GM21423 (cell line): ENCODE measurements around the gene DET1.
"Not testable (repeated sequence)": the region's sequence is repeated elsewhere in the genome, so short reads cannot be mapped to it uniquely, and the experiment has no call there.

Source experiments
- ATAC-seq: cut with Tn5 transposase; IDR thresholded peaks from one replicate; pipeline ENCODE4 v1.9.1; 2021; ENCODE audit warnings: mild to moderate bottlenecking, moderate library complexity; ENCODE audit not compliant: unreplicated experiment

Gene DET1

DNA sequence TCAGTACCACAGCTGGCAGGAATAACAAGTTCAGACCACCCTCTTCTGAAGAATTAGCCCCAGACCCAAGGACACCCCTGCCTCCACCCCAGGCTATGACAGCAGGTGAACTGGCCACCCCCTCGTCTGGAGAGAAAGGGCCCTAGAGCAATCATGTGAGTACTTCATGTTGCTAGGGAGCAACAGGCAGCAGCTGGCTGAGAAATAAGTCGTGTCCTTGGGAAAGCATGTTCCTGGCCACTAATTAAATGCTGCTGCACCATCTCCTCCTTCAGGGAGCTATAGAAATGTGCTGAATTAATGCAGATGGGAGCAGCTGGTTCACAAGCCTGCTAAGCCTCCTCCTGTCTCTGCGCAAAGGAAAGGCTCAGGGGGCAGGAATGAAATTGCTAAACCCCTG is 47.5 kb downstream of the DET1 start:
- ATAC-seq, result no peak

- ATAC-seq, result no peak
These were observed 49.2 kb downstream of the DET1 start for GRCh38 chr15:88497109-88497765.

DNA sequence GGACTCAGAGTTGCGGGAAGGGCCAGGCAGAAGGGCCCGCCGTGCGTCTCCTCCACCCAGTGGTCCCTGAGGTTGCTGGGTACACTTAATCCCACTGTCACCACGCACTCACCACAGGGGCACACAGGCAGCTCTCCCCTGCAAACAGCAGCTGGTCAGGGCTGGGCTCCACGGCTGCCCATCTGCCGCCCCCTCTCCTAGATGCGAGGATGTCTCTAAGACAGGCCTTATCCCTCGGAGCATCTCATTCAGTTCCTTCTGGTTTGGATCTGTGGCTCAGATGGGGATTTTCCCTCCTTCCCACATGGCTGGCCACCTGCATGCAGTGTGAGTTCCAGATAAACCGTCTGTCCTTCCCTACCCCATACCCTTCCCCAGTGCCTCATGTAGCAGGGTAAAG is 52.6 kb downstream of the DET1 start:
- no peak for ATAC-seq

GRCh38 chr15:88491158-88491557 is 55.3 kb downstream of the DET1 start:
- no peak for ATAC-seq

DNA sequence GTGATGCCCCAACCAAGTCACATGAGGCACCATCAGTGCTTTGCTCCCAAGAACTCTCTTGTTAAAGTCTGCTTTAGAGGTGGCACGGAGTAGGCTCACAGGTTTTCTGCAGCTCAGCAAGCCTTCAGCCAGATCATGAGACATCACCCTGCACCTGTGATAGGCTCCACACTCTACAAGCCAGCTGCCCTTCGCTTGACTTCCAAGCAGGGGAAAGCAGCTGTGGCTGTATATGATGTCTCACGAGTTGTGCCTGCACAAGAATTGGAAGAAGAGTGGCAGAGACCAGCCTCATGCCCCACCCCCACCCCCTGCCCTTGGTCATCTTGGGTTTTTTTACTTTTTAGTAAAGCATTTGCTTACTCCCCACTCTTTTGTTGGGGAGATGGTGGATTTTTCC is 56.4 kb downstream of the DET1 start:
- no peak for ATAC-seq

- no peak for ATAC-seq
These were observed 57.2 kb downstream of the DET1 start for GRCh38 chr15:88489321-88489720.

DNA sequence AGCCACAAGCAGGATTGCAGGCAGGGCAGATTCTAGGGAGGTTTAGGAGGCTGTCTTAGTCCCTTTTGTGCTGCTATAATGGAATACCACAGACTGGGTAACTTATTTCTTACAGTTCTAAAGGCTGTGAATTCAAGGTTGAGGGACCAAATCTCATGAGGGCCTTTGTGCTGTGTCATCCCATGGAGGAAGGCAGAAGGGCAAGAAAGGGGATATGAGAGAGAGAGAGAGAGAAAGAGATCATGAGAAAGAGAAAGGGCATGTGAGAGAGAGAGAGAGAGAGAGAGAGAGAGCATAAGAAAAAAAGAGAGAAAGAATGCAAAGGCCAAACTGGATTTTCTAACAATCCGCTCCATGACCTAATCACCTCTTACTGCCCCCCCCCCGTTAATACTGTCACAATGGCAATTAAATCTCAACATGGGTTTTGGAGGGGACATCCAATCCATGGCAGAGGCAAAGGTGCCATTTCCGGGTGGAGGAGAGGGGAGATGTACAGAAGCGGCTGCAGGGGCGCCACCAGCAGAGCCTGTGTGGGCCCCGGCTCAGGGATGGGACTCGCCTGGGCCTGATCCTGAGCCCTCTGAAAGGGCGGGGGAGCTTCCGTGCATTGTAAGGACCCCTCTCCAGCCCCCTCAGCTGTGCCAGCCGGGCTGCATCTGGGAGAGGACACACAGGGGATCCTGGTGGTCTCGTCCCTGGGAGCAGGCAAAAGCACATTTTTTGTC is 58.5 kb downstream of the DET1 start:
- ATAC-seq, result no peak

GRCh38 chr15:88487178-88487795 is 59.2 kb downstream of the DET1 start:
- no peak for ATAC-seq

DNA sequence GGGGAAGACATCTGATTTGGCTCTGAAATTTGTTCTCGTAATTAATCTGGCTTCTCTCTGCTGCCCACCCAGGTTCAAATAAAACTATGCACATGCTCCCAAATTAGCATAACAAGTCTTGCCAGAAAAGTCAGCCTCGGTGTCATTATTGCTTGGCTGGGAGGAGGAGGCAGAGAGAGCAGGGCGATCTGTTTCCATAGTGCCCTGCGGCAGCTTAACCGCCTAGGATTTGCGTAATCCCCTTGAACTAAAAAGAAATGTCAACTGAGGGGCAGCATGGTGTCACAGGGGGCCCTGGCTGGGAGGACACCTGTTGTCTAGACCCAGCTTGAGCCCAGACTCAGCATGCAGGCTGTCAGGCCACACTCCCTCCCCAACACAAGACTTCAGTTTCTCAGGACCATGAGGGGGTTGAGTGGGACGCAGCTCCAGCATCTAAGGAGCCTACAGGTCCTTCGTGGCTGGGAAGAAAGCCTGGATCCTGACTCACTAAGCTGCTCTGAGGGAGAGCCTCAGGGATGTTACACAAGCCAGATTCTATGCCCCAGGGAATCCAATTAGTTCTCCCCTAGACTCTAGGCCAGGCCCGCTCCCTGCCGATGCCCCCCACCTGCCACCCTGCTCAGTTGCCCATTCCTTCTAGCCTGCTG is 61.7 kb downstream of the DET1 start:
- no peak for ATAC-seq

DNA sequence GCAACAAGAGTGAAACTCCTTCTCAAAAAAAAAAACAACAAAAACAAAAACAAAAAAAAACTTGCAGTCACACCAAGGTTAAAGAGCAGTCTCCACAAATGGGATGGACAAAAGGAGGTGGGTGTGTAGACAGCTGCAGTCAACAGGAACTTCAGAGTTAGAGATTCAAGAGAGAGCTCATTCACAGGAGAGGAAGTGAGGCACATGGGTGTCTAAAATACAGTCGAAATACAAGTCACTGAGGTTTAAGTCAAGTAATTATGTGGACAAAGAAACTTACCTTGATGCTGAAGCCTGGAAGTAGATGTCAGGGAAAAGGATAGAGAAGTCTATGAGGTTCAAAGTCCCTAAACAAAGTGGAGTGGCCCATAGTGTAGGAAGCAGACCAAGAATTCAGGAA is 64.2 kb downstream of the DET1 start:
- no peak for ATAC-seq

DNA sequence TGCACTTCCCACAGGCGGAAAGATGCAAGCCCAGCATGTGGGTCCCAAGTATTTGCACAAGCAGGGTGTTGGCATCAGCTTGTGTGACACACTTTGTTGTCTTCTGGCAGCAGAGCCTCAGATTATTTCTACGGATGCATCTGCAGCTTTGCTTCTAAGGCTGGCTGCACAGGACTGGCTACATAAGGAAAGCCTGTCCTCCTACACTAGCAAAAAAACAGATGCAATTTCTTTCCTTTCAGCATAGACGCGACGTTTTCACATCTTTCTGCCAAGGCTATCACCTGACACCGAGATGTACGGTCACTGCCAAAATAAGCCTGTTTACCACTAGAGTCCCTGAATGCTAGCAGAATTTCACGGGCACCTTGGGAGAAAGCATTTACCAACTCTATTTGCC is 65.5 kb downstream of the DET1 start:
- no peak for ATAC-seq

DNA sequence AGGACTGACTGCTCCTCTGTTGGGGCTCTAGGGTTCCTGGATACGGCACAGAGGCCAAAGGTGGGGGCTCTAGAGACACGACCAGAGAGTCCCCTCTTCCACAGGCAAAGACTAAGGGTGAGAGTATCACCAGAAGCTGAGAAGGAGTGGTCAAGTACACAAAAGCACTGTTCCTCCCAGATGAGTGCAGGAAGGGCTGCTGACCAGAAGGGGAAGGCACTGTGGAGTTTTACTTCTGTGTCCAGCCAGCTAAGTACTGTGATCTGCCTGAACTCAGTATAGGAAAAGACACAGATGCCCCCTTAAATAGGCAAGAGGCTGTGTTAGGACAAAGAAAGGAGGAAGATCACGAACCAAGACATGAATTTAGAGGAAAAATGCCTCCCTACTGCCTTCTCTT is 67.3 kb downstream of the DET1 start:
- ATAC-seq, result no peak

GRCh38 chr15:88477904-88478303 is 68.6 kb downstream of the DET1 start:
- ATAC-seq, result no peak

- no peak for ATAC-seq
These were observed 69.4 kb downstream of the DET1 start for GRCh38 chr15:88477126-88477525.

DNA sequence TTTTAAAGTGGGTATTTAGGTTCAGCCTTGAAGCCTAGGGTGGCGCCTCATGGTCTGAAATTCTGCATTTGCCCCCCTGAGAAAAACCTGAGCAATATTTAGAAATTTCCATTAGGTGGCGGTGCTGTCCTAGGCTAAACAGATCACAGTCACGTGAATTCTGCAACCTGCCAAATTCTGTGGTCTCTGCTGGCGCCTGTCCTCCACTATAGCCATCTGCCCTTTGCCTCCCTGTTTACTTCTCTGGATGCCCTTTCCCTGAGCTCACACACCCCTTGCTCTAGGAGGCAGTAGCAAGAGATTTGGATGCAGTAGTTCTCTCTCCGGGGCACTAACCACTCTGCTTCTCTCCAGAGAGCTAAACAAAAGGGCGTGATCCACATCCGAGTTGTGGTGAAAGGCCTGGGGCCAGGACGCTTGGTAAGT is 69.8 kb downstream of the DET1 start:
- no peak for ATAC-seq

DNA sequence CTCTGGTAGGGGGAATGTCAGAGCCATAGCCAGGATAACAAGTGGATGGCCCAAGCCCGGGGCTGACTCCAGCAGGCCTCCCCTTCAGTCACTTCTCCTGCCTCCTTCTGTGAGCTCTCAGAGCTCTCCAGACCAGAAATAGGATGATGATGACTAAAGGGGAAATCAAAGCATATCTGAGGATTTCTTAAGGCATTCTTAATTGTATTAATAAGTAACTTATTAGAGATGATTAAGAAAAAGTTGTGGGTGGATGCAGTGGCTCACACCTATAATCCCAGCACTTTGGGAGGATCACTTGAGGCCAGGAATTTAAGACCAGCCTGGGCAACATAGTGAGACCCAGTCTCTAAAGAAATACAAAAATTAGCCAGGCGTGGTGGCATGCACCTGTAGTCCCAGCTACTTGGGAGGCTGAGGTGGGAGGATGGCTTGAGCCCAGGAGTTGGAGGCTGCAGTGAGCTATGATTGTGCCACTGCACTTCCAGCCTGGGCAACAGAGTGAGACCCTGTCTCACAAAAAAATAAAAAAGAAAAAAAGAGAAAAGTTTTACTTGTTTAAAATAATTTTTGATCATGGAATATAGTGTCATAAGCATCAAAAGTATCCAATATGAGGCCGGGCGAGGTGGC is 72.7 kb downstream of the DET1 start:
- not testable (repeated sequence) for ATAC-seq

DNA sequence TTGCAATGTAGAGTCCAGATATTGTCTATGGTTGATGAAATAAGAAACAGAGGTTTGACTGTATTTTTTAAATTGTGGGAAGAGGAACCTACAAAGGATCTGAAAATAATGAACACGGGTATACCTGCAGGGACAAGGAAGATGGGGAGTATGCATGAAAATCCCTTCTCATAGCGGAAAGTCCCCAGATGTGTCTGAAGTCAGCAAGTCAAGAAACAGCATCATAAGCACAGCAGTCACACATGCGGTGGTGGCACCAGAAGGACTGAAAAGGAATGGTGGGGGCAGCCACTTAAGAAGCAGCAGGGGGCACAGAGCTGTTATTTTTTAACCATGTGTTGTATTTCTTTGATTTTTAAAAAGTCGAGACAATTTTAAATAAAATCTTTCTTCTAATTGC is 74.3 kb downstream of the DET1 start:
- ATAC-seq, result no peak

DNA sequence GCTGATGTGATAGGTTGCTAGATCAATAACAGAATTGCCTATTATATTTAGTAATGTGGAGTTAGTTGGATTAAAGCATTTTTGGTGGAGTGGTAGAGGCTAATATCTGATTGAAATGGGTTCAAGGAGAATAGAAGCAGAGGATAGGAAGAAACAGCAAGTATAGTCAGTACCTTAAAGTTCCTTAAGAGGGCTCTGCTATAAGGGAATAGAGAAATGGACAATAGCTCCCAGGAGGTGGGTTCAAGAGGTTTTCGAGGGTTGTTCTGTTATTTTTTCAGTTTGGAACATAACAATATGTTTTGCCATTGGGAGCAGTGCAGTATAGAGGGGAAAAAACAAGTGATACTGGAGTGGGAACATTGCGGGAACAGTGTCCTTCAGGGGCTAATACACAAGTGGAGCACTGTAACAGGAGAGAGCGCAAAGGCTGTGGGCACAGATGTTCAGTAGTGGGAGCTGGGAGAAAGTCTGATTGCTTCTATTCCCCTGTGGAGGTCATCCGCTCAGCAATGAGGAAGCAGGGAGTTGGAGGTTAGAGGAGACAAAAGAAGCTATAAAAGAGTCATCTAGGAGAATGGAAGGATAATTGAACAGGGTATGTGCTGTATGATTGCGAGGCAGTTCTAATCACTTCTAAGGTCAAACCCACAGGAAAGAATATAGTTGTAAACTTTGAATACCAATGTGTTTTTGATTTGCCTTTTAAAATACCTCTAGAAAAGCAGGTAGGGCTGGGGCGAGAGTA is 75.7 kb downstream of the DET1 start:
- ATAC-seq, result no peak

DNA sequence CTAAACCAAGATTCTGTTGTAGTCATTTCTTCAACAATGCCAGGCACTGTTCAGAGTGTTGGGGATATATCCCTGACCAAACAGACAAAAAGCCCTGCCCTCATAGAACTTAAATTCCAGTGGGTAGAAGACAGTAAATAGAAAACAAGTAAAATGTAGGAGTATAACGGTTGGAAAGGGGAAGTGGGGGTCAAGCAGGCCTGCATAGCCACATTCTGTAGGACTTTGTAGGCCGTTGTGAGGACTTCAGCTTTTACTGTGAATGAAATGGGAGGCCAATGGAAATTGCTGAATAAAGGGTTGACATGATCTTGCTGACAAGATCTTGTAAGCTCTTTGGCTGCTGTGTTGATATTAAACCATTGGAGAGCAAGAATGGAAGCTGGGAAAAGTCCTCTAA is 77.2 kb downstream of the DET1 start:
- no peak for ATAC-seq

DNA sequence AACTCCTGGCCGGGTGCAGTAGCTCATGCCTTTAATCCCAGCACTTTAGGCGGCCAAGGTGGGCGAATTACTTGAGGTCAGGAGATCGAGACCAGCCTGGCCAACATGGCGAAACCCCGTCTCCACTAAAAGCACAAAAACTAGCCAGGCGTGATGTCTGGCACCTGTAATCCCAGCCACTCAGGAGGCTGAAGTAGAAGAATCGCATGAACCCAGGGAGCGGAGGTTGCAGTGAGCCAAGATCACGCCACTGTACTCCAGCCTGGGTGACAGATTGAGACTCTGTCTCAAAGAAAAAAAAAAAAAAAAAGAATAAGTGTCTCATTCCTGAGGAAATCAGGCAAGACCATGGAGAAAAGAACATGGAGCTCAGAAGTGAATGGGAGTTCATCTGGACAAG is 77.8 kb downstream of the DET1 start:
- not testable (repeated sequence) for ATAC-seq
